Memory B cell (primary cell): Measurements from ENCODE around the gene SBF2.
A peak's percentile ranks its signal among the peaks of the same experiment; 100 is the strongest.
"Not testable (repeated sequence)": the region's sequence is repeated elsewhere in the genome, so short reads cannot be mapped to it uniquely, and the experiment has no call there.

Experiments used
- ATAC-seq: fragments of 150-1000 bp; cut with Tn5 transposase; 2 replicates; pipeline ENCODE4 v1.10.0; 2021; ENCODE audit warnings: low read depth, mild to moderate bottlenecking, moderate library complexity
- DNase-seq, 2 donors: peaks; one replicate each; pipeline ENCODE4 v3.0.0; 2022; ENCODE audit warnings: low spot score in 2 of 2
- H3K27ac Mint-ChIP-seq: one replicate; pipeline ENCODE4 v1.8.0; 2022; ENCODE audit warnings: mild to moderate bottlenecking, moderate library complexity, mixed read lengths
- H3K27me3 Mint-ChIP-seq: one replicate; pipeline ENCODE4 v1.8.0; 2022; ENCODE audit warnings: mixed read lengths
- H3K36me3 Mint-ChIP-seq: one replicate; pipeline ENCODE4 v1.8.0; 2022; ENCODE audit warnings: mild to moderate bottlenecking, mixed read lengths
- H3K4me1 Mint-ChIP-seq: one replicate; pipeline ENCODE4 v1.8.0; 2022; ENCODE audit warnings: mixed read lengths
- H3K4me3 Mint-ChIP-seq: one replicate; pipeline ENCODE4 v1.8.0; 2022; ENCODE audit warnings: mild to moderate bottlenecking, moderate library complexity, mixed read lengths
- H3K9me3 Mint-ChIP-seq: one replicate; pipeline ENCODE4 v1.8.0; 2022; ENCODE audit warnings: mixed read lengths

Gene SBF2

GRCh38 chr11:10067629-10068300 is 226.3 kb downstream of the SBF2 start:
- DNase-seq (no peak), ATAC-seq (no peak)
- no peak overlapping the region for H3K27ac Mint-ChIP-seq
- H3K9me3 Mint-ChIP-seq, result peaks cover 5% of the 10 kb centered on the region
- peaks cover 5% of the 10 kb centered on the region for H3K4me1 Mint-ChIP-seq
- no peak overlapping the region for H3K4me3 Mint-ChIP-seq
- H3K27me3 Mint-ChIP-seq, result no peaks in the 10 kb centered on the region
- peaks cover 5% of the 10 kb centered on the region for H3K36me3 Mint-ChIP-seq

- Mint-ChIP-seq H3K36me3 (peaks cover 7% of the 10 kb centered on the region), H3K4me3 (no peak overlapping the region), H3K4me1 (peaks cover 8% of the 10 kb centered on the region), H3K9me3 (peaks cover 9% of the 10 kb centered on the region), H3K27ac (no peak overlapping the region), H3K27me3 (no peaks in the 10 kb centered on the region)
- ATAC-seq (no peak), DNase-seq (no peak)
Measured at GRCh38 chr11:10066441-10066840, 227.6 kb downstream of the SBF2 start.

- Mint-ChIP-seq H3K9me3 (peaks cover 10% of the 10 kb centered on the region), H3K4me3 (no peak overlapping the region), H3K4me1 (peaks cover 8% of the 10 kb centered on the region), H3K36me3 (peaks cover 13% of the 10 kb centered on the region), H3K27ac (no peak overlapping the region), H3K27me3 (no peaks in the 10 kb centered on the region)
- no peak for ATAC-seq
- DNase-seq, result no peak
Measured at GRCh38 chr11:10064828-10065227, 229.2 kb downstream of the SBF2 start.

GRCh38 chr11:10058356-10058755 is 235.7 kb downstream of the SBF2 start:
- Mint-ChIP-seq H3K36me3 (peaks cover 29% of the 10 kb centered on the region), H3K4me3 (no peak overlapping the region), H3K27me3 (peaks cover 2% of the 10 kb centered on the region), H3K9me3 (peaks cover 28% of the 10 kb centered on the region), H3K27ac (no peak overlapping the region), H3K4me1 (peaks cover 4% of the 10 kb centered on the region)
- DNase-seq, result no peak
- ATAC-seq, result no peak

- no peak for ATAC-seq
- Mint-ChIP-seq H3K27ac (no peak overlapping the region), H3K4me1 (peaks cover 4% of the 10 kb centered on the region), H3K27me3 (no peaks in the 10 kb centered on the region), H3K36me3 (peaks cover 3% of the 10 kb centered on the region), H3K9me3 (peaks cover 4% of the 10 kb centered on the region), H3K4me3 (no peak overlapping the region)
- no peak for DNase-seq
Measured at GRCh38 chr11:10051868-10052586, 242.0 kb downstream of the SBF2 start.

GRCh38 chr11:10050561-10050960 is 243.5 kb downstream of the SBF2 start:
- ATAC-seq, result no peak
- no peaks in the 10 kb centered on the region for H3K36me3 Mint-ChIP-seq
- no peaks in the 10 kb centered on the region for H3K27me3 Mint-ChIP-seq
- DNase-seq, result no peak
- peaks cover 4% of the 10 kb centered on the region for H3K4me1 Mint-ChIP-seq
- peaks cover 5% of the 10 kb centered on the region for H3K9me3 Mint-ChIP-seq
- H3K4me3 Mint-ChIP-seq, result no peak overlapping the region
- H3K27ac Mint-ChIP-seq, result no peak overlapping the region

GRCh38 chr11:10049756-10050155 is 244.3 kb downstream of the SBF2 start:
- H3K36me3 Mint-ChIP-seq, result no peaks in the 10 kb centered on the region

GRCh38 chr11:10048350-10048749 is 245.7 kb downstream of the SBF2 start:
- ATAC-seq (no peak), DNase-seq (no peak)
- Mint-ChIP-seq H3K9me3 (peaks cover 10% of the 10 kb centered on the region), H3K36me3 (no peaks in the 10 kb centered on the region), H3K4me3 (no peak overlapping the region), H3K27me3 (no peaks in the 10 kb centered on the region), H3K4me1 (peaks cover 4% of the 10 kb centered on the region), H3K27ac (no peak overlapping the region)

More at GRCh38 chr11:10049756-10050155, 244.3 kb downstream of the SBF2 start:
- Mint-ChIP-seq H3K9me3 (peaks cover 3% of the 10 kb centered on the region), H3K27me3 (no peaks in the 10 kb centered on the region), H3K4me1 (peaks cover 4% of the 10 kb centered on the region), H3K4me3 (no peak overlapping the region), H3K27ac (no peak overlapping the region)
- DNase-seq, result no peak
- ATAC-seq, result no peak

- DNase-seq (no peak), ATAC-seq (no peak)
- H3K4me1 Mint-ChIP-seq, result peaks cover 4% of the 10 kb centered on the region
- peaks cover 18% of the 10 kb centered on the region for H3K36me3 Mint-ChIP-seq
- H3K27me3 Mint-ChIP-seq, result no peaks in the 10 kb centered on the region
- H3K27ac Mint-ChIP-seq, result no peak overlapping the region
- H3K9me3 Mint-ChIP-seq, result peaks cover 10% of the 10 kb centered on the region
- no peak overlapping the region for H3K4me3 Mint-ChIP-seq
Measured at GRCh38 chr11:10044618-10045017, 249.4 kb downstream of the SBF2 start.

- H3K27ac Mint-ChIP-seq, result no peak overlapping the region
- H3K4me1 Mint-ChIP-seq, result peaks cover 4% of the 10 kb centered on the region
- H3K9me3 Mint-ChIP-seq, result peaks cover 10% of the 10 kb centered on the region
- H3K27me3 Mint-ChIP-seq, result no peaks in the 10 kb centered on the region
- DNase-seq, result no peak
- peaks cover 20% of the 10 kb centered on the region for H3K36me3 Mint-ChIP-seq
- no peak for ATAC-seq
- H3K4me3 Mint-ChIP-seq, result no peak overlapping the region
Measured at GRCh38 chr11:10042699-10043098, 251.3 kb downstream of the SBF2 start.

GRCh38 chr11:10041748-10042446 is 252.1 kb downstream of the SBF2 start:
- no peak for DNase-seq
- ATAC-seq, result peak; percentile 37
- H3K27me3 Mint-ChIP-seq, result no peaks in the 10 kb centered on the region
- no peak overlapping the region for H3K27ac Mint-ChIP-seq
- H3K4me3 Mint-ChIP-seq, result no peak overlapping the region
- H3K36me3 Mint-ChIP-seq, result peaks cover 20% of the 10 kb centered on the region
- peaks cover 4% of the 10 kb centered on the region for H3K4me1 Mint-ChIP-seq
- H3K9me3 Mint-ChIP-seq, result peaks cover 8% of the 10 kb centered on the region

- peaks cover 20% of the 10 kb centered on the region for H3K36me3 Mint-ChIP-seq
- DNase-seq, result no peak
- no peak overlapping the region for H3K27ac Mint-ChIP-seq
- no peak overlapping the region for H3K4me3 Mint-ChIP-seq
- ATAC-seq, result no peak
- H3K27me3 Mint-ChIP-seq, result no peaks in the 10 kb centered on the region
- H3K9me3 Mint-ChIP-seq, result peaks cover 6% of the 10 kb centered on the region
- peaks cover 4% of the 10 kb centered on the region for H3K4me1 Mint-ChIP-seq
Measured at GRCh38 chr11:10041332-10041731, 252.7 kb downstream of the SBF2 start.

- no peak overlapping the region for H3K4me3 Mint-ChIP-seq
- H3K9me3 Mint-ChIP-seq, result peaks cover 3% of the 10 kb centered on the region
- peaks cover 25% of the 10 kb centered on the region for H3K36me3 Mint-ChIP-seq
- H3K4me1 Mint-ChIP-seq, result peaks cover 4% of the 10 kb centered on the region
- no peak overlapping the region for H3K27ac Mint-ChIP-seq
- ATAC-seq (no peak), DNase-seq (no peak)
- H3K27me3 Mint-ChIP-seq, result peaks cover 1% of the 10 kb centered on the region
Measured at GRCh38 chr11:10038521-10039302, 255.3 kb downstream of the SBF2 start.

GRCh38 chr11:10035932-10036331 is 258.1 kb downstream of the SBF2 start:
- not testable (repeated sequence) for H3K4me3 Mint-ChIP-seq, DNase-seq, H3K27me3 Mint-ChIP-seq, ATAC-seq, H3K9me3 Mint-ChIP-seq, H3K4me1 Mint-ChIP-seq, H3K27ac Mint-ChIP-seq
- H3K36me3 Mint-ChIP-seq, result peaks cover 17% of the 10 kb centered on the region
